ENCODE data around the gene POTEI. TPM values are rescaled to one million over a fixed set of nuclear protein-coding genes. Genes with fewer than 3 reads are reported as not detected.
"Not testable (repeated sequence)": the region's sequence is repeated elsewhere in the genome, so short reads cannot be mapped to it uniquely, and the experiment has no call there.

Gene POTEI
- polyA plus RNA-seq, 1 of the 3 experiments (the other 2 are of a cell fraction) = not detected

DNA sequence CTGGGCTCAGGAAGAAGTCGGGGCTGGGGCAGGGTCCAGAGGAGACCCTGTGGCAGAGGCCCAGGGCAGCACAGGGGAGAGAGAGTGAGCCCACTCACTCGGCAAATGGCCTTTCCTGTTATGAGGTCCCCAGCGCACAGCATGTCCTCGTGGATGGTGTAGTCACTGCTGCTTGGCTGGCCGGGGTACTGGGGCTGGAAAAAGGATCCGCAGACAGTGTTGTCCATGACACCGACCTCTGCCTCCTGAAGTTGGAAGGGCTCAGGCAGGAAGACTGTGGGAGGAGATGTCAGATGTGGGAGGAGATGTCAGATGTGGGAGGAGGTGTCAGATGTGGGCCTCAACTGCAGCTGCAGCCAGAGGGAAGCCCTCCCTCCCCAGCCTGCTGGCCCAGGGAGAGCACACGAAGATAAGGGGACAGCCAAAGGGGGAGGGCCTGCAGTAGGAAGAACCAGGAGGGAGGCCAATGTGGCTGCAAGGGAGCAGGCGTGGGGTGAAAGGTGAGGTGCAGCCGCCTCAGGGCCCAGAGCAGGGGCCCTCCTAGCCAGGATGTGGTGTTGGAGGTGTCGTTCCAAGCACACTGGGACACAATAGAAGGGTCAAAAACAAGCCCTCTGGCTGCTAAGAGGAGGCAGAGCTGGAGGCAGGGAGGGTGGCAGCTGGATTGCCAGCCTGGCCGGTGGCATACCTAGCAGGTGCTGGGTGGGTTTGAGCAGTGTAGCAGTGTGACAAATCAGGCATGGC, 34.8 kb upstream of the POTEI start:
- H2AFZ ChIP-seq (ENCODE audit: low read depth); H3K79me2 ChIP-seq (ENCODE audit: insufficient read depth); H3K4me3 ChIP-seq (ENCODE audit: low read depth in 2 of 2, low read length in 1 of 2); CTCF ChIA-PET; POLR2A ChIA-PET; H3K27me3 ChIP-seq (ENCODE audit: insufficient read depth); H3K36me3 ChIP-seq (replicated peaks in 1 of 2; ENCODE audit: control insufficient read depth in 1 of 2, insufficient read depth in 2 of 2, low read length in 1 of 2); H3F3A ChIP-seq (replicated peaks; ENCODE audit: insufficient read depth); H3K9me3 ChIP-seq; H3K9ac ChIP-seq; H3K27ac ChIP-seq (ENCODE audit: low read depth in 2 of 2, low read length in 1 of 2); DNase-seq; H3K4me1 ChIP-seq (ENCODE audit: control insufficient read depth in 1 of 2, insufficient read depth in 2 of 2, low read depth in 1 of 2, low read length in 1 of 2); H4K20me1 ChIP-seq (ENCODE audit: insufficient read depth); H3K4me2 ChIP-seq; H3K9me2 ChIP-seq: not testable (repeated sequence)
- no CpG with 5 or more reads among the region's 12 CpGs for WGBS (ENCODE audit: low lambda C conversion rate)

DNA sequence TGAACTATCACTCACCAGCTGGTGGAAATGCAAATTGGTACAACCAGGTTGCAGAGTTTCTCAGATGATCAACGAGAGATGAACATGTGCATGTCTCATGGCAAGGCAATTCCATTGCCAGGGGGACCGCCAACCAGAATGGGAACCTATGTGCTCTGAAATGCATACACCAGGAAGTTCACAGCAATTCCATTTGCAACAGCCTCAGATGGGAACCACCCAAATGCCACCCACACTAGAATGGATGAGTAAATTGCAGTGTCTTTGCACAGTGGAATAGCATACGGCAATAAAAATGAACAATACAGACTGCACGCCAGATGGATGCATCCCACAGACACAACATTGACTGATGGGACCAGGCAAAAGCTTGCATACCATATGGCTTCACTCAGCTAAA, 33.7 kb upstream of the POTEI start:
- DNase-seq; H2AFZ ChIP-seq (ENCODE audit: low read depth); CTCF ChIA-PET; H3K4me1 ChIP-seq (ENCODE audit: control insufficient read depth in 1 of 2, insufficient read depth in 2 of 2, low read depth in 1 of 2, low read length in 1 of 2); H3K4me3 ChIP-seq (ENCODE audit: low read depth in 2 of 2, low read length in 1 of 2); H3K9ac ChIP-seq; H3K36me3 ChIP-seq (replicated peaks in 1 of 2; ENCODE audit: control insufficient read depth in 1 of 2, insufficient read depth in 2 of 2, low read length in 1 of 2); H3K27ac ChIP-seq (ENCODE audit: low read depth in 2 of 2, low read length in 1 of 2); H3F3A ChIP-seq (replicated peaks; ENCODE audit: insufficient read depth); H3K9me2 ChIP-seq; H3K27me3 ChIP-seq (ENCODE audit: insufficient read depth); H3K9me3 ChIP-seq; POLR2A ChIA-PET; H3K4me2 ChIP-seq; H4K20me1 ChIP-seq (ENCODE audit: insufficient read depth); H3K79me2 ChIP-seq (ENCODE audit: insufficient read depth): not testable (repeated sequence)
- no CpG with 5 or more reads among the region's 4 CpGs for WGBS (ENCODE audit: low lambda C conversion rate)

DNA sequence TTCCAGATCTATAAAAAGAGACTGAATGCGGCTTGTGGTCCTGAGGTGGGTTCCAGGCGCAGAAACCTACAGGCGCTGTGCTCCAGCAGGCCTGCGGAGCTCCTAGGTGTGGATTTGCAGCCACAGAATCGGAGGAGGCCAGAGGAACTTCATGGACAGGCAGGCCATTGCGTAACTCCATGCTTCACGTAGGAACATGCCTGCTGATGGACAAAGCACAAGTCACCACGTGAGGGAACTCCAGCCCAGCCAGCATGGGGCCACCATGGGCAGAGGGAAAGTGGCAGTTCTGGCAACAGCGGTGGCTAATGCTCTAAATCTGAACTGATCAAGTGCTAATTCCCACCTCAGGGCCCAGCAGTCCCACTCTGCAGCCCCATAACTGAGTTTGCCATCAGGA, 29.1 kb upstream of the POTEI start:
- H4K20me1 ChIP-seq (ENCODE audit: insufficient read depth); H3K4me3 ChIP-seq (ENCODE audit: low read depth in 2 of 2, low read length in 1 of 2); CTCF ChIA-PET; H3K27ac ChIP-seq (ENCODE audit: low read depth in 2 of 2, low read length in 1 of 2); H3F3A ChIP-seq (replicated peaks; ENCODE audit: insufficient read depth); H3K79me2 ChIP-seq (ENCODE audit: insufficient read depth); H3K36me3 ChIP-seq (replicated peaks in 1 of 2; ENCODE audit: control insufficient read depth in 1 of 2, insufficient read depth in 2 of 2, low read length in 1 of 2); DNase-seq; H3K27me3 ChIP-seq (ENCODE audit: insufficient read depth); H3K9ac ChIP-seq; H3K4me1 ChIP-seq (ENCODE audit: control insufficient read depth in 1 of 2, insufficient read depth in 2 of 2, low read depth in 1 of 2, low read length in 1 of 2); H3K9me2 ChIP-seq; POLR2A ChIA-PET; H3K9me3 ChIP-seq; H3K4me2 ChIP-seq; H2AFZ ChIP-seq (ENCODE audit: low read depth): not testable (repeated sequence)
- WGBS (ENCODE audit: low lambda C conversion rate) = no CpG with 5 or more reads among the region's 9 CpGs

DNA sequence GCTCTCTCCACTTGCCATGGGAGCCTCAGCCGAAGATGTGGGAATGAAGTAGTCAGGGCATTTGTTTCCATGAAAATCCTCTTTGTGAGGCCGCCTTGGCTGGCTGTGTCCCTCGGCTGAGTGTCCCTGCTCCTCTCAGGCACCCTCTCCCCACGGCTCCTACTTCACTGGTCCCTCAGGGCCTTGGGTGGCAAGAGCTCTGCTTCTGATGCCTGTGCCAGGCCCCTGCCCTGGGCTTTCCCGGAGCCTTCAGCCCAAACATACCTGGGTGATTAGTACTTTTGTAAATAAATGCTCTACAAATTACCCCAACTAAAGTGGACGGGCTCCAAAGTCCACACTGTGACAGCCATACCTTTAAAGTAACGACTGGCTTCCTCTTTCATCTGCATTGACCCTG, 27.5 kb upstream of the POTEI start:
- H3K27ac ChIP-seq (ENCODE audit: low read depth in 2 of 2, low read length in 1 of 2); H3K9me3 ChIP-seq; H2AFZ ChIP-seq (ENCODE audit: low read depth); CTCF ChIA-PET; H3K4me2 ChIP-seq; H3K4me3 ChIP-seq (ENCODE audit: low read depth in 2 of 2, low read length in 1 of 2); H3K36me3 ChIP-seq (replicated peaks in 1 of 2; ENCODE audit: control insufficient read depth in 1 of 2, insufficient read depth in 2 of 2, low read length in 1 of 2); POLR2A ChIA-PET; H4K20me1 ChIP-seq (ENCODE audit: insufficient read depth); DNase-seq; H3K9me2 ChIP-seq; H3K4me1 ChIP-seq (ENCODE audit: control insufficient read depth in 1 of 2, insufficient read depth in 2 of 2, low read depth in 1 of 2, low read length in 1 of 2); H3F3A ChIP-seq (replicated peaks; ENCODE audit: insufficient read depth); H3K27me3 ChIP-seq (ENCODE audit: insufficient read depth); H3K9ac ChIP-seq; H3K79me2 ChIP-seq (ENCODE audit: insufficient read depth): not testable (repeated sequence)
- no CpG with 5 or more reads among the region's 7 CpGs for WGBS (ENCODE audit: low lambda C conversion rate)

DNA sequence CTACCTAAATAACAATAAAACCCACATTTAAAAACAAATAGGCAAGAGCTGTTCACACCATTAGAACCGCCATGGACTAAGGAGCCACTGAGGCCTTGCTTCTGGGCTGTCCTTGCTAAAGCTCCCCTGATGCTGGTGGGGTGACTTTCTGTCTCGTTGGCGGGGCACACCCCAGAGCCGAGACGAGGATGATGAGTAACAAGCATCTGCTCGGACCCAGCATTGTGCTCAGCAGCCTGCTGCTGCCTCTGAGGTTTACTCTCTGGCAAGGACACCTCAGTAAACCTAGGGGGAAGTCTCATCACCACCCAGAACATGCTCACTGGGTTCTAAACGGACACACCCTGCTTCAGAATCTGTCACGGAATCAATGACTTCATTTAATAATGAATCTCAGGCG, 22.5 kb upstream of the POTEI start:
- H2AFZ ChIP-seq (ENCODE audit: low read depth); DNase-seq; H3K9me3 ChIP-seq; H3K27ac ChIP-seq (ENCODE audit: low read depth in 2 of 2, low read length in 1 of 2); CTCF ChIA-PET; H3K79me2 ChIP-seq (ENCODE audit: insufficient read depth); H3K4me3 ChIP-seq (ENCODE audit: low read depth in 2 of 2, low read length in 1 of 2); H3K36me3 ChIP-seq (replicated peaks in 1 of 2; ENCODE audit: control insufficient read depth in 1 of 2, insufficient read depth in 2 of 2, low read length in 1 of 2); POLR2A ChIA-PET; H3K9ac ChIP-seq; H3F3A ChIP-seq (replicated peaks; ENCODE audit: insufficient read depth); H4K20me1 ChIP-seq (ENCODE audit: insufficient read depth); H3K4me1 ChIP-seq (ENCODE audit: control insufficient read depth in 1 of 2, insufficient read depth in 2 of 2, low read depth in 1 of 2, low read length in 1 of 2); H3K4me2 ChIP-seq; H3K27me3 ChIP-seq (ENCODE audit: insufficient read depth); H3K9me2 ChIP-seq: not testable (repeated sequence)
- no CpG with 5 or more reads among the region's 9 CpGs for WGBS (ENCODE audit: low lambda C conversion rate)

DNA sequence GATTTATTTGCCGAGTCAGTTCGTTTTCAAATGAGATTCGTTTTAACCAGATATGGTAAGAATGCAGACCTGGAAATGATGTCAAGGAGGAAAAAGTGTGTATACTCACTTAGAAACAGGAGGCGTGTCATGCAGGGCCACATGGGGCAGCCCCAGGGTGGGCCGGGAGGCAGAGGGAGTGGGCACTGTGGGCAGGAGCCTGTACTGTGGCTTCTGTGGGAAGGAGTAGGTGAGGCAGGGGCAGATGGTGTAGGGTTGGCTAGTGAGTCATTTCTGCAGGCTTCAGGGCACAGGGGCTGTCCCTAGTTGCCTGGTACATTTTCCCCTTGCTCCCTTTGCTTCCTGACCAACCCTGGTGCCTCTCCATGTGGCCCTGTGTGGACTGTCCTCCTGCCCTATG, 22.1 kb upstream of the POTEI start:
- no CpG with 5 or more reads among the region's 5 CpGs for WGBS (ENCODE audit: low lambda C conversion rate)
- H3K27ac ChIP-seq (ENCODE audit: low read depth in 2 of 2, low read length in 1 of 2); H3K9me3 ChIP-seq; H4K20me1 ChIP-seq (ENCODE audit: insufficient read depth); H3K9me2 ChIP-seq; H3K4me2 ChIP-seq; CTCF ChIA-PET; H3K9ac ChIP-seq; H3K4me3 ChIP-seq (ENCODE audit: low read depth in 2 of 2, low read length in 1 of 2); H3K36me3 ChIP-seq (replicated peaks in 1 of 2; ENCODE audit: control insufficient read depth in 1 of 2, insufficient read depth in 2 of 2, low read length in 1 of 2); H3K4me1 ChIP-seq (ENCODE audit: control insufficient read depth in 1 of 2, insufficient read depth in 2 of 2, low read depth in 1 of 2, low read length in 1 of 2); H3F3A ChIP-seq (replicated peaks; ENCODE audit: insufficient read depth); H3K79me2 ChIP-seq (ENCODE audit: insufficient read depth); H3K27me3 ChIP-seq (ENCODE audit: insufficient read depth); DNase-seq; H2AFZ ChIP-seq (ENCODE audit: low read depth); POLR2A ChIA-PET: not testable (repeated sequence)

DNA sequence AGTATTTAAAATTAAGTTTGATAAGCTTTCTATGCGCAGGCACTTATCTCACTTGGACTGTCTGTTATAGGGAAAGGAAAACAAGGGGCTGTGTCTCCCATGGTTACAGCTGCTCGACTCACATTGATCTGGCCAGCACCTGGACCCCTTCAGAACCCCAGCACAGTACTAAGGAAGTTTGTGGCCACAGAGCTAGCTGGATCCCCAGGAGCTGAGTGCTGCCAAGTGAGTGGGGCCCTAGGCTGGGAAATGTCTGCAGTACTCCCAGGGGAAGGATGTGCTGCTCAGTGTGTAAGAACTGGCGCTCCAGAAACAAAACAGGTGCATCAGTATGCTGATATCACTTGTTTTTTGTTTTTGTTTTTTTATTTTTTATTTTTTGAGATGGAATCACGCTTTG, 21.1 kb upstream of the POTEI start:
- H3K4me3 ChIP-seq (ENCODE audit: low read depth in 2 of 2, low read length in 1 of 2); H3K4me1 ChIP-seq (ENCODE audit: control insufficient read depth in 1 of 2, insufficient read depth in 2 of 2, low read depth in 1 of 2, low read length in 1 of 2); DNase-seq; POLR2A ChIA-PET; CTCF ChIA-PET; H2AFZ ChIP-seq (ENCODE audit: low read depth); H3K4me2 ChIP-seq; H3K27me3 ChIP-seq (ENCODE audit: insufficient read depth); H3K79me2 ChIP-seq (ENCODE audit: insufficient read depth); H3K27ac ChIP-seq (ENCODE audit: low read depth in 2 of 2, low read length in 1 of 2); H3K36me3 ChIP-seq (replicated peaks in 1 of 2; ENCODE audit: control insufficient read depth in 1 of 2, insufficient read depth in 2 of 2, low read length in 1 of 2); H3K9ac ChIP-seq; H3F3A ChIP-seq (replicated peaks; ENCODE audit: insufficient read depth); H4K20me1 ChIP-seq (ENCODE audit: insufficient read depth); H3K9me2 ChIP-seq; H3K9me3 ChIP-seq: not testable (repeated sequence)
- WGBS (ENCODE audit: low lambda C conversion rate) = no CpG with 5 or more reads among the region's 4 CpGs

Measured in SK-N-SH (cell line).